HepG2 (cell line): Measurements from ENCODE around the gene CCNA2. TPM values are rescaled to one million over a fixed set of nuclear protein-coding genes. Genes with fewer than 3 reads are reported as not detected.

ENCODE experiments used
- AKAP8 ChIP-seq: sonication (generic); formaldehyde crosslinking; IDR thresholded peaks from 2 replicates; pipeline ENCODE4 v1.5.1; 2020; ENCODE audit warnings: mild to moderate bottlenecking, missing genetic modification reagents
- FLYWCH1 ChIP-seq: sonication (generic); formaldehyde crosslinking; IDR thresholded peaks from 2 replicates; pipeline ENCODE4 v1.8.1; 2023; ENCODE audit warnings: mild to moderate bottlenecking, missing genetic modification reagents
- FOXC1 ChIP-seq: sonication (generic); formaldehyde crosslinking; IDR thresholded peaks from 2 replicates; pipeline ENCODE4 v1.8.0; 2022; ENCODE audit warnings: mild to moderate bottlenecking, missing genetic modification reagents, borderline replicate concordance
- FOXO1 ChIP-seq: sonication (generic); formaldehyde crosslinking; IDR thresholded peaks from 2 replicates; pipeline ENCODE4 v1.4.0; 2020; ENCODE audit warnings: missing genetic modification reagents
- GRHL1 ChIP-seq: sonication (generic); formaldehyde crosslinking; conservative IDR thresholded peaks from 2 replicates; pipeline ENCODE4 v1.8.0; 2022; ENCODE audit warnings: missing genetic modification reagents
- HNRNPLL ChIP-seq: fragments of 200-400 bp; formaldehyde crosslinking; IDR thresholded peaks from 2 replicates; pipeline ENCODE4 v1.6.1; 2017; ENCODE audit warnings: mild to moderate bottlenecking, low read depth, low read length; ENCODE audit not compliant: poor library complexity, severe bottlenecking
- NKX3-1 ChIP-seq: sonication (generic); formaldehyde crosslinking; IDR thresholded peaks from 2 replicates; pipeline ENCODE4 v1.5.0; 2020; ENCODE audit warnings: missing genetic modification reagents
- PCBP1 ChIP-seq: fragments of 200-400 bp; formaldehyde crosslinking; IDR thresholded peaks from 2 replicates; pipeline ENCODE4 v1.6.1; 2017; ENCODE audit warnings: mild to moderate bottlenecking, low read depth, low read length, borderline replicate concordance
- SOX13 ChIP-seq, 3 experiments: fragments of 450-650 bp in 1 of 3; sonication (generic) in 1 of 3; formaldehyde crosslinking in 1 of 3; IDR thresholded peaks in 2 of 3; conservative IDR thresholded peaks in 1 of 3; 2 replicates each; pipeline versions ENCODE4 v1.5.0 to v1.6.1; 2016 to 2020; ENCODE audit warnings: antibody characterized with exemption in 1 of 3, mild to moderate bottlenecking in 1 of 3, missing compliant biosample characterization in 1 of 3, missing genetic modification reagents in 1 of 3, moderate library complexity in 1 of 3
- ZNF280D ChIP-seq: sonication (generic); formaldehyde crosslinking; IDR thresholded peaks from 2 replicates; pipeline ENCODE4 v1.5.1; 2020; ENCODE audit warnings: mild to moderate bottlenecking, missing genetic modification reagents
- ZNF292 ChIP-seq: sonication (generic); formaldehyde crosslinking; IDR thresholded peaks from 2 replicates; pipeline ENCODE4 v1.8.1; 2022; ENCODE audit warnings: mild to moderate bottlenecking, low read depth, missing genetic modification reagents, borderline replicate concordance
- ZNF598 ChIP-seq: sonication (generic); formaldehyde crosslinking; IDR thresholded peaks from 2 replicates; pipeline ENCODE4 v1.5.1; 2020; ENCODE audit warnings: mild to moderate bottlenecking, missing genetic modification reagents, borderline replicate concordance
- ZNF687 ChIP-seq: sonication (generic); formaldehyde crosslinking; IDR thresholded peaks from 2 replicates; pipeline ENCODE4 v1.5.1; 2020; ENCODE audit warnings: mild to moderate bottlenecking, missing genetic modification reagents, moderate library complexity
- polyA plus RNA-seq, 8 experiments: library from polyadenylated mRNA; depleted of rRNA in 3 of 8; stranded (reverse) in 7 of 8; unstranded in 1 of 8; fragments of >200 nt; fragmentation: Illumina TruSeq in 4 of 8; extraction: Trizol in 4 of 8; gene quantifications; 2 replicates each; pipeline versions ENCODE4 v1.2.1 to v1.2.3, GENCODE V29; 2011 to 2016; ENCODE audit warnings: low read depth in 4 of 8, missing spikeins in 1 of 8, mixed read lengths in 1 of 8; ENCODE audit not compliant: insufficient read depth in 1 of 8
- total RNA-seq, 5 experiments: library from RNA; depleted of rRNA; stranded (reverse); fragments of >200 nt; fragmentation: Illumina TruSeq; extraction: Trizol; gene quantifications; 2 replicates each; pipeline ENCODE4 v1.2.3, GENCODE V29; 2016; ENCODE audit warnings: low read depth in 1 of 5
- TF ChIP-seq, protein P1 (sequence below): sonication (generic); formaldehyde crosslinking; IDR thresholded peaks from 2 replicates; pipeline ENCODE4 v1.4.0; 2020; ENCODE audit warnings: mild to moderate bottlenecking, missing genetic modification reagents
- TF ChIP-seq, protein P2 (sequence below): sonication (generic); formaldehyde crosslinking; IDR thresholded peaks from 2 replicates; pipeline ENCODE4 v1.4.0; 2020; ENCODE audit warnings: missing genetic modification reagents

Gene CCNA2
- total and polyA plus RNA-seq, 2 of the 13 experiments (the other 11 are each of a cell fraction or from before 2014, with no cell fraction given): 31.3 to 105 TPM

GRCh38 chr4:121822796-121823504 lies 733 bp downstream of the CCNA2 start (continued):
- no peak for TF ChIP-seq ZNF280D (CRISPR knock-in tag)
- no peak for TF ChIP-seq FLYWCH1
- TF ChIP-seq NKX3-1 (CRISPR knock-in tag): no peak
- TF ChIP-seq, protein P1, sequence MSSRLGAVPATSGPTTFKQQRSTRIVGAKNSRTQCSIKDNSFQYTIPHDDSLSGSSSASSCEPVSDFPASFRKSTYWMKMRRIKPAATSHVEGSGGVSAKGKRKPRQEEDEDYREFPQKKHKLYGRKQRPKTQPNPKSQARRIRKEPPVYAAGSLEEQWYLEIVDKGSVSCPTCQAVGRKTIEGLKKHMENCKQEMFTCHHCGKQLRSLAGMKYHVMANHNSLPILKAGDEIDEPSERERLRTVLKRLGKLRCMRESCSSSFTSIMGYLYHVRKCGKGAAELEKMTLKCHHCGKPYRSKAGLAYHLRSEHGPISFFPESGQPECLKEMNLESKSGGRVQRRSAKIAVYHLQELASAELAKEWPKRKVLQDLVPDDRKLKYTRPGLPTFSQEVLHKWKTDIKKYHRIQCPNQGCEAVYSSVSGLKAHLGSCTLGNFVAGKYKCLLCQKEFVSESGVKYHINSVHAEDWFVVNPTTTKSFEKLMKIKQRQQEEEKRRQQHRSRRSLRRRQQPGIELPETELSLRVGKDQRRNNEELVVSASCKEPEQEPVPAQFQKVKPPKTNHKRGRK (CRISPR knock-in tag): no peak
- TF ChIP-seq, protein P2, sequence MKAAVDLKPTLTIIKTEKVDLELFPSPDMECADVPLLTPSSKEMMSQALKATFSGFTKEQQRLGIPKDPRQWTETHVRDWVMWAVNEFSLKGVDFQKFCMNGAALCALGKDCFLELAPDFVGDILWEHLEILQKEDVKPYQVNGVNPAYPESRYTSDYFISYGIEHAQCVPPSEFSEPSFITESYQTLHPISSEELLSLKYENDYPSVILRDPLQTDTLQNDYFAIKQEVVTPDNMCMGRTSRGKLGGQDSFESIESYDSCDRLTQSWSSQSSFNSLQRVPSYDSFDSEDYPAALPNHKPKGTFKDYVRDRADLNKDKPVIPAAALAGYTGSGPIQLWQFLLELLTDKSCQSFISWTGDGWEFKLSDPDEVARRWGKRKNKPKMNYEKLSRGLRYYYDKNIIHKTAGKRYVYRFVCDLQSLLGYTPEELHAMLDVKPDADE (CRISPR knock-in tag): no peak
- TF ChIP-seq ZNF598 (CRISPR knock-in tag): no peak
- no peak for TF ChIP-seq FOXO1 (CRISPR knock-in tag)
- TF ChIP-seq SOX13 (IDR thresholded peaks at IDR 0.05): no peak
- no peak for TF ChIP-seq SOX13 (CRISPR knock-in tag; conservative IDR thresholded peaks at IDR 0.05 in 1 of 2, IDR thresholded peaks at IDR 0.05 in 1 of 2)
- TF ChIP-seq GRHL1: no peak
- no peak for TF ChIP-seq ZNF292 (CRISPR knock-in tag)
- no peak for TF ChIP-seq FOXC1 (CRISPR knock-in tag)
- TF ChIP-seq ZNF687 (CRISPR knock-in tag): no peak
- no peak for TF ChIP-seq PCBP1
- no peak for TF ChIP-seq AKAP8 (CRISPR knock-in tag)
- no peak for TF ChIP-seq HNRNPLL
- TF ChIP-seq, all 625 proteins: peak for 34
